Fibroblast of lung (primary cell): ENCODE results near the gene NLGN1. TPM values are rescaled to one million over a fixed set of nuclear protein-coding genes. Genes with fewer than 3 reads are reported as not detected.
"Not testable (repeated sequence)": the region's sequence is repeated elsewhere in the genome, so short reads cannot be mapped to it uniquely, and the experiment has no call there.

Source experiments
- DNase-seq, 2 donors: peaks; one replicate each; pipeline versions ENCODE4 v3.0.0 to v3.0.0-alpha.2; 2010; ENCODE audit warnings: low read depth in 2 of 2
- H2AFZ ChIP-seq: 2 replicates; pipeline ENCODE4 v1.5.1; 2012; ENCODE audit warnings: low read length, control low read depth, inconsistent platforms
- H3K27ac ChIP-seq: 2 replicates; pipeline ENCODE4 v1.5.1; 2011; ENCODE audit warnings: low read length, control low read depth; ENCODE audit not compliant: insufficient read depth
- H3K27me3 ChIP-seq: 2 replicates; pipeline ENCODE4 v1.5.1; 2011; ENCODE audit warnings: mild to moderate bottlenecking, low read length; ENCODE audit not compliant: control insufficient read depth, insufficient read depth
- H3K36me3 ChIP-seq: 2 replicates; pipeline ENCODE4 v1.5.1; 2011; ENCODE audit warnings: low read length; ENCODE audit not compliant: control insufficient read depth, insufficient read depth
- H3K4me1 ChIP-seq: 2 replicates; pipeline ENCODE4 v1.5.1; 2011; ENCODE audit warnings: low read length; ENCODE audit not compliant: control insufficient read depth, insufficient read depth; ENCODE audit errors: extremely low read depth
- H3K4me2 ChIP-seq: 2 replicates; pipeline ENCODE4 v1.5.1; 2011; ENCODE audit warnings: low read length, control low read depth; ENCODE audit not compliant: insufficient read depth; ENCODE audit errors: extremely low read depth
- H3K4me3 ChIP-seq, 4 experiments: fragments of 200-600 bp in 1 of 4; sonication (generic) in 1 of 4; replicated peaks in 1 of 4; 2 replicates each; pipeline ENCODE4 v1.5.1; 2011 to 2016; ENCODE audit warnings: low read length in 4 of 4, low read depth in 3 of 4, mild to moderate bottlenecking in 3 of 4, control low read depth in 2 of 4, inconsistent platforms in 1 of 4, mixed read lengths in 1 of 4; ENCODE audit not compliant: insufficient read depth in 1 of 4; ENCODE audit errors: control extremely low read depth in 1 of 4
- H3K79me2 ChIP-seq: 2 replicates; pipeline ENCODE4 v1.5.1; 2012; ENCODE audit warnings: mild to moderate bottlenecking, low read length, inconsistent platforms; ENCODE audit not compliant: control insufficient read depth, insufficient read depth
- H3K9ac ChIP-seq: 2 replicates; pipeline ENCODE4 v1.5.1; 2011; ENCODE audit warnings: mild to moderate bottlenecking, low read length, control low read depth; ENCODE audit not compliant: insufficient read depth
- H3K9me3 ChIP-seq: 2 replicates; pipeline ENCODE4 v1.5.1; 2012; ENCODE audit warnings: low read depth, low read length; ENCODE audit not compliant: control insufficient read depth, insufficient read depth
- H4K20me1 ChIP-seq: 2 replicates; pipeline ENCODE4 v1.5.1; 2011; ENCODE audit warnings: low read length; ENCODE audit not compliant: control insufficient read depth, insufficient read depth; ENCODE audit errors: extremely low read depth
- CTCF ChIP-seq, 2 donors: IDR thresholded peaks in 1 of 2; conservative IDR thresholded peaks in 1 of 2; 1 replicate in 1 of 2; 2 replicates in 1 of 2; pipeline ENCODE4 v1.5.1; 2011 to 2012; ENCODE audit warnings: low read length in 2 of 2, control low read depth in 1 of 2, inconsistent platforms in 1 of 2, low read depth in 1 of 2, mild to moderate bottlenecking in 1 of 2
- EZH2 ChIP-seq: IDR thresholded peaks from 2 replicates; pipeline ENCODE4 v1.5.1; 2012; ENCODE audit warnings: low read length, control low read depth, mild to moderate bottlenecking; ENCODE audit errors: missing control alignments
- polyA minus RNA-seq: library from RNA; depleted of rRNA, polyadenylated mRNA; stranded (reverse); fragments of >200 nt; gene quantifications from 2 replicates; pipeline ENCODE4 v1.2.3, GENCODE V29; 2011; ENCODE audit warnings: low replicate concordance
- polyA plus RNA-seq, 2 donors: library from polyadenylated mRNA; depleted of rRNA in 1 of 2; stranded (reverse) in 1 of 2; unstranded in 1 of 2; fragments of >200 nt; gene quantifications; 2 replicates each; pipeline ENCODE4 v1.2.1, GENCODE V29; 2011 to 2012; ENCODE audit warnings: missing spikeins in 1 of 2
- total RNA-seq: library from RNA; depleted of rRNA; stranded (reverse); fragments of >200 nt; gene quantifications from 2 replicates; pipeline ENCODE4 v1.2.1, GENCODE V29; 2014

NLGN1 gene
- total RNA-seq, result 2.1 TPM in 2 replicates
- 0.61 and 1.7 TPM in 2 replicates for polyA plus RNA-seq
- 0.38 and 0.39 TPM in 2 replicates for polyA plus RNA-seq (2012)
- 0.35 TPM in 1 of 2 replicates, not detected in the other for polyA minus RNA-seq

DNA sequence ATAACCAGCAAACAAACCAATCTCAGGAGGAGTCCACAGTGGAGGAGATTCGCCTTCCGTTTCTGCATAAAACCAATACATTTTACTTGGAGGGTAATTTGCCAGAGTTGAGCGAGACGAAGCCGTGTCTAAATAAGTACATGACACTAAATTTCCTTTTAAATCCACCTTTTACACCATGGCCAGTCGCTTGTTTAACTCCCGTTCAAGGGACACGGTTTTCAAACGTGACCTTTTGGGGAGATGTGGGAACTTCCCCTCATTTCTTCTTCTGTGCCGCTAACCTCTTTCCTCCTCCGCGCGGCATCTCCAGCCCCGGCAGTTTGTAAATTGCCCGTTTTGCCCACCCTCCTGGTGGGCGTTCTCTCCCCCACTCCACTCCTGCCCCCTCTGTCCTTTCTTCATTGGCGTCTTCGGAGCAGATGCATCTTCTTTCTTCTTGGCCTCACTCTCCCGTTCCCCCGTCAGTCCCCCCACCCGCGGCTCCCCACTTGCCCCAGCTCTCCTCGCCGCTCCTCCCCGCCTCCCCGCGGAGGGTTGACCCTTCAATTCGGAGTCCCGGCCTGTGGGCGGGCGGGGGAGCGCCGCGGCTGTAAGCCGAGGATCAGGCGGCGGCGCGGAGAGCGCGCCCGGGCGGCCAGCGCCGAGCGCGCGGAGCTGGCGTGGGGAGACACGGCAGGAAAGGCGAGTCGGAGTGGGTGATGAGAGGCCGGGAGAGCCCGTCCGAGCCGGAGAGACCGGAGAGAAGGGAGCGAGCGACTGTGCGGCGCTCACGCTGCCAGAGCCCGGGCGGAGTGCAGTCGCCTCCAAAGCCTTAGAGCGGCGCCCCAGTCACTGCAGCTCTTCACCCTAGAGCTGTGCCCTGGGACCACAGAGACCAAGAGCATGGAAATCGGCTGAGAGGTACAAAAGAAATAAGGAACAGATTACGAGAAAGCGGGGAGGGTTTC, at the start of gene NLGN1:
Gene NLGN1 (plus strand): TSS at position 584 of the 950 bp plus-strand sequence.
- H3K36me3 ChIP-seq, result no peaks in the 10 kb centered on the region
- no peaks in the 10 kb centered on the region for H3K9me3 ChIP-seq
- peaks cover 8% of the 10 kb centered on the region for H3K27me3 ChIP-seq
- H3K4me1 ChIP-seq, result no peaks in the 10 kb centered on the region
- no peak within 1 kb of the TSS for H3K27ac ChIP-seq
- H3K4me3 ChIP-seq, result peak within 1 kb of the TSS; percentile 59 to 80 (median 62)
- DNase-seq, result peak; percentile 77 to 83
- H3K79me2 ChIP-seq, result no peaks in the 10 kb centered on the region
- peak within 1 kb of the TSS; percentile 40 for H2AFZ ChIP-seq
- H3K9ac ChIP-seq, result no peak within 1 kb of the TSS
- H4K20me1 ChIP-seq, result no peaks in the 10 kb centered on the region
- TF ChIP-seq EZH2 (no peak), CTCF (conservative IDR thresholded peaks at IDR 0.05 in 1 of 2, IDR thresholded peaks at IDR 0.05 in 1 of 2; ENCODE audit: low read depth in 1 of 2, low read length in 2 of 2) (peak in 1 of 2 donors; percentile 47)
- H3K4me2 ChIP-seq, result peak within 1 kb of the TSS; percentile 83

DNA sequence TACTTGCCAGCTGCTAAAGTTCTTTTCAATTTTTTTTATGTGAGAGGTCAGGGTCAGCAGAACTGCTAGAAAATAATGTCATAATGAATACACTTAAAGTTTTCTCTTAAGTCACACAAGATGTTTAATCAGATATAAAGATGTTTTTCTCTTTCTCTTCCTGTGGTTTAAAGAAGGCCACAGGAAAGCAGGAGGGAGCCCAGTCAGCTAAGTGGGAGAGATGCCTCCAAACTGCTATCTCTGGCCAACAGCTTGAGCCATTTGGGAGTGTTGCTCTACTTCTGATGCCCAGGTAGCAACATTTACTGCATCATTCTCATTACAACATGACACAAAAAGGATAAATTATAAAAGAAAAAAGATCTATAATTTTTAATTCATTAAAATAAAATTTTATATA, 45.7 kb upstream of the NLGN1 start:
- no peak for DNase-seq
- no peak overlapping the region for H3K4me3 ChIP-seq
- no peak for TF ChIP-seq EZH2
- no peak for TF ChIP-seq CTCF (conservative IDR thresholded peaks at IDR 0.05 in 1 of 2, IDR thresholded peaks at IDR 0.05 in 1 of 2; ENCODE audit: low read depth in 1 of 2, low read length in 2 of 2)
- H3K27ac ChIP-seq, result no peak overlapping the region
- no peak overlapping the region for H2AFZ ChIP-seq
- no peaks in the 10 kb centered on the region for H3K36me3 ChIP-seq
- no peaks in the 10 kb centered on the region for H3K27me3 ChIP-seq
- H3K9ac ChIP-seq, result no peak overlapping the region
- H3K79me2 ChIP-seq, result no peaks in the 10 kb centered on the region
- H3K4me1 ChIP-seq, result no peaks in the 10 kb centered on the region
- H3K9me3 ChIP-seq, result no peaks in the 10 kb centered on the region
- no peak overlapping the region for H3K4me2 ChIP-seq
- H4K20me1 ChIP-seq, result no peaks in the 10 kb centered on the region

- H3K36me3 ChIP-seq, DNase-seq, H3K27me3 ChIP-seq, H3K4me1 ChIP-seq, H3K4me3 ChIP-seq, H3K9ac ChIP-seq, H3K9me3 ChIP-seq, H3K79me2 ChIP-seq, H2AFZ ChIP-seq, H3K4me2 ChIP-seq, H4K20me1 ChIP-seq, H3K27ac ChIP-seq: not testable (repeated sequence)
Measured at GRCh38 chr3:173353137-173353536, 44.4 kb upstream of the NLGN1 start.
